Muscle of leg (tissue), 11 donors: ENCODE results near the gene UBE2L6. TPM values are rescaled to one million over a fixed set of nuclear protein-coding genes. Genes with fewer than 3 reads are reported as not detected.

ENCODE experiments used
- DNase-seq: peaks from one replicate; pipeline ENCODE4 v3.0.0; 2013
- H3K27ac ChIP-seq: one replicate; pipeline ENCODE4 v1.5.1; 2013; ENCODE audit warnings: mild to moderate bottlenecking, low read length, control low read depth
- H3K27me3 ChIP-seq: one replicate; pipeline ENCODE4 v1.6.1; 2013; ENCODE audit warnings: low read length; ENCODE audit not compliant: control insufficient read depth, insufficient read depth
- H3K36me3 ChIP-seq: one replicate; pipeline ENCODE4 v1.6.1; 2013; ENCODE audit warnings: low read length; ENCODE audit not compliant: control insufficient read depth, insufficient read depth
- H3K4me1 ChIP-seq: one replicate; pipeline ENCODE4 v1.6.1; 2013; ENCODE audit warnings: low read length; ENCODE audit not compliant: control insufficient read depth, insufficient read depth
- H3K4me3 ChIP-seq: one replicate; pipeline ENCODE4 v1.5.1; 2013; ENCODE audit warnings: low read length, control low read depth
- H3K9me3 ChIP-seq: replicated peaks from 2 replicates; pipeline ENCODE4 v1.6.1; 2013; ENCODE audit warnings: low read depth, low read length; ENCODE audit not compliant: control insufficient read depth
- WGBS: methylation state at CpG from one replicate; pipeline ENCODE4 v1.1.5; 2013; ENCODE audit warnings: missing lambda C conversion rate; ENCODE audit not compliant: insufficient coverage; 5-methylcytosine and 5-hydroxymethylcytosine counted together
- polyA plus RNA-seq, 8 donors: library from polyadenylated mRNA; unstranded; fragments of 120-200 nt; gene quantifications; one replicate each; pipeline versions ENCODE4 v1.2.1 to v1.2.3, GENCODE V29; 2013; ENCODE audit warnings: inconsistent platforms in 1 of 8, low replicate concordance in 1 of 8; ENCODE audit not compliant: insufficient read length in 8 of 8, insufficient read depth in 1 of 8
- total RNA-seq: library from RNA; stranded (reverse); fragments of 120-200 nt; gene quantifications from one replicate; pipeline ENCODE4 v1.2.4, GENCODE V29; 2013

Gene UBE2L6
- total and polyA plus RNA-seq, 9 donors = 18.5 to 25.6 (median 22.5) TPM

DNA sequence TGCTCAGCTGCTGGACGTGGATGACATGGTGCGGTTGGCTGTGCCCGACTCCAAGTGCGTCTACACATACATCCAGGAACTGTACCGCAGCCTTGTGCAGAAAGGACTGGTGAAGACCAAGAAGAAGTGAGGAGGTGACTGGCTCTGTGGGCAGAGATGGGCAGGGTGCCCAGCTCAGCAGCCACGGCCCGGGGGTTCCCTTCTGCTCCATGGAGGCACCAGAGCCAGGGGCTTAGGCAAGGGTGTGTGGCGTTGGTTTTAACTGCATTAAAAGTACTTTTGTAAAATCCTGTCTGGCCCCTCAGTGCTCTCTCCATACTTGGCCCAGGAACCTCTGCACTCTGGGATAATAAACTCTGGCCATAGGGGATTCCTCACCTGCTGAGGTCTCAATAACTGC, 17.5 kb downstream of the UBE2L6 start:
- 88% methylated on average over 5 of the region's 8 CpGs for WGBS
- H3K27me3 ChIP-seq = no peaks in the 10 kb centered on the region
- no peak overlapping the region for H3K4me3 ChIP-seq
- no peak overlapping the region for H3K27ac ChIP-seq
- no peak for DNase-seq
- H3K36me3 ChIP-seq = peaks cover 80% of the 10 kb centered on the region
- H3K4me1 ChIP-seq = peaks cover 10% of the 10 kb centered on the region
- no peaks in the 10 kb centered on the region for H3K9me3 ChIP-seq

DNA sequence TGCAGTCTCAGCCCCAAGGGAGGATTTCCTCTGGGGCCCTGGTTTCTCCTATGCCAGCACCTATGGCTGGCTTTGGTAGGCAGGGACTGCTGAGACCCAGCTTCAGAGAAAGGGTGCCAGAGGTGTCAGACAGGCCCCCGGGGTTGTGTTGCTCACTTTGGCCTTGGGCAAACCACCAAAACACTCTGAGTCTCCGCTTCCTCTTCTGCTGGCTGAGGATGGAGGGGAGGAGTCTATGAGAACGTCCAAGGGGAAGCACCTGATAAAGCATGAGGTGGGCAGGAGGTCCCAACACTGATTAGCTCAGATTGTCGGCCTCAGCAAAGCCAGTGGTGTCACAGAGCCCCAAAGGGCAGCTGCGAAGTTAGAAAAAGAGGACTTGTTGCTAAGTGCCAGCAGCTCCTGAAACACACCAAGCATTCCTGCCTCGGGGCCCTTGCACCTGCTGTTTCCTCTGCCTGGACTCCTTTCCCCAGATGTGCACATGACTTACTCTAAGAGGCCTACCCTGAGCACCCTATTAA, 19.6 kb downstream of the UBE2L6 start:
- no peak overlapping the region for H3K4me3 ChIP-seq
- H3K27ac ChIP-seq = peak overlapping the region; percentile 29
- no peaks in the 10 kb centered on the region for H3K27me3 ChIP-seq
- H3K9me3 ChIP-seq = no peaks in the 10 kb centered on the region
- peaks cover 69% of the 10 kb centered on the region for H3K36me3 ChIP-seq
- peaks cover 19% of the 10 kb centered on the region for H3K4me1 ChIP-seq
- 66% methylated on average over 5 of the region's 6 CpGs for whole genome bisulfite sequencing
- DNase-seq = no peak

DNA sequence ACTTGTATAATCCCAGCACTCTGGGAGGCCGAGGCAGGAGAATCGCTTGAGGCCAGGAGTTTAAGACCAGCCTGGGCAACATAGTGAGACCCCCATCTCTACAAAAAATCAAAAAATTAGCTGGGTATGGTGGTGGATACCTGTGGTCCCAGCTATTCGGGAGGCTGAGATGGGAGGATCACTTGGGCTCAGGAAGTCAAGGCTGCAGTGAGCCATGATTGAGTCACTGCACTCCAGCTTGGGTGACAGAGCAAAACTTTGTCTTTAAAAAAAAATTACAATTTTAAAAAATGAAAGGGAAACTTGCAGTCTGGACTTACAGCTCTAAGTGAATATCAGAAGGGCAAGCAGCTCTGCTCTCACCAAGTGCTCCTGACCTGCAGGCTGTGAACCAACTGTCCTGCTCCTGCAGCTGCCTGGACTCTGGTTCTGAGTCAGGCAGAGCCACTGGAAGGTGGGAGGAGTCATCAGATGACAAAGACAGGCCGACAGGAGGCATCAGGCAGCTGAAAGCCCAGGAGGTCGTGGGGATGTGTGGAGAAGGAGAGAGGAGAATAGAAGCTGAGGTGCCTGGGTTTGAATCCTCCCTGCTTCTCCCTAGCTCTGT, 20.5 kb downstream of the UBE2L6 start:
- Histone ChIP-seq H3K36me3 (peaks cover 65% of the 10 kb centered on the region), H3K27me3 (no peaks in the 10 kb centered on the region), H3K9me3 (no peaks in the 10 kb centered on the region), H3K4me1 (peaks cover 25% of the 10 kb centered on the region), H3K4me3 (no peak overlapping the region), H3K27ac (peak overlapping the region; percentile 29)
- 67% methylated on average over 3 of the region's 5 CpGs for WGBS
- DNase-seq = no peak

DNA sequence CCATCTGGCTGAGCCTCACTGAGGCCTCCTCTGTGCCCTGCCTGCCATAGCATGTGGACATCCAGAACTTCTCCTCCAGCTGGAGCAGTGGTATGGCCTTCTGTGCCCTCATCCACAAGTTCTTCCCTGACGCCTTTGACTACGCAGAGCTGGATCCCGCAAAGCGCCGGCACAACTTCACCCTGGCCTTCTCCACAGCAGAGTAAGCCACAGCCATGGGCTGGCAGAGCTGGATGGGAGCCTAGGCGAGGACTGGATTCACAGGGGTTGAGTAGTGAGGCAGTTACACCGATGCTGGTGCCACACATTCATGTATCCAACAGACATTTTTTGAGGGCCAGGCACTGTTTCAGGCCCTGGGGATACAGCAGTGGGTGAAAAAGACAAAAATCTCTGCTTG, 21.0 kb downstream of the UBE2L6 start:
- Histone ChIP-seq H3K4me3 (no peak overlapping the region), H3K36me3 (peaks cover 60% of the 10 kb centered on the region), H3K27ac (no peak overlapping the region), H3K9me3 (no peaks in the 10 kb centered on the region), H3K4me1 (peaks cover 25% of the 10 kb centered on the region), H3K27me3 (no peaks in the 10 kb centered on the region)
- no peak for DNase-seq
- WGBS = no CpG with 5 or more reads among the region's 7 CpGs

DNA sequence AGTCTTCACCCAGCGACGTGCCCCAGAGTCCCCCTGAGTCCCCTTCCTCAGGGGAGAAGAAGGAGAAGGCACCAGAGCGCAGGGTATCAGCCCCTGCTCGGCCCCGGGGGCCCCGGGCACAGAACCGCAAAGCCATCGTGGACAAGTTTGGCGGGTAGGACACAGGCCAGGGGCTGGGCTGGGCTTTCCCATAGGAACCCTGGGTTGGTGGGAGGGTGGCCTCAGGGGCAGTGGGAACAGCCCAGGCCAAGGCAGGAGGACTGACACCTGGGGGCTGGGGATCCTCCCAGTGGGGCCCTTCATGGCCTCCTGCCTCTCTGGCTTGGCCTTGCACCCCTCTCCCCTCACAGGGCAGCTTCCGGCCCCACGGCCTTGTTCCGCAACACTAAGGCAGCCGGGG, 21.6 kb downstream of the UBE2L6 start:
- Histone ChIP-seq H3K4me1 (peaks cover 26% of the 10 kb centered on the region), H3K27me3 (no peaks in the 10 kb centered on the region), H3K4me3 (no peak overlapping the region), H3K27ac (no peak overlapping the region), H3K9me3 (no peaks in the 10 kb centered on the region), H3K36me3 (peaks cover 55% of the 10 kb centered on the region)
- 94% methylated on average over 11 of the region's 13 CpGs for WGBS
- DNase-seq = no peak

DNA sequence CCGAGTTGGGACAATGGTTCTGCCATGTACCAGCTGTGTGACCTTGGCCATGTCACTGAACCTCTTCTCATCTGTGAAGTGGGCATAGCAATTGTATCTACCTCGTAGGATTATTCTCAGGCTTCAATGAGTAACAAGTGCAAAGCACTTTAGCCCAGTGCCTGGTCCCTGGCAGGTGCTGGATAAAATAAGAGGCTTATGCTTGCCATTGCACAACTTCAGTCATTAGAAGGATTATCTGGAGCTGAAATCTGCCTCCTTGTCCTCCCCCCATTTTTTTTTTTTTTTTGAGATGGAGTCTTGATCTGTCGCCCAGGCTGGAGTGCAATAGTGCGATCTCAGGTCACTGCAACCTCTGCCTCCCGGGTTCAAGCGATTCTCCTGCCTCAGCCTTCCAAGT, 22.9 kb downstream of the UBE2L6 start:
- Histone ChIP-seq H3K27ac (no peak overlapping the region), H3K36me3 (peaks cover 42% of the 10 kb centered on the region), H3K27me3 (no peaks in the 10 kb centered on the region), H3K9me3 (no peaks in the 10 kb centered on the region), H3K4me3 (no peak overlapping the region), H3K4me1 (peaks cover 29% of the 10 kb centered on the region)
- WGBS = 85% methylated on average over 2 of the region's 6 CpGs
- no peak for DNase-seq

DNA sequence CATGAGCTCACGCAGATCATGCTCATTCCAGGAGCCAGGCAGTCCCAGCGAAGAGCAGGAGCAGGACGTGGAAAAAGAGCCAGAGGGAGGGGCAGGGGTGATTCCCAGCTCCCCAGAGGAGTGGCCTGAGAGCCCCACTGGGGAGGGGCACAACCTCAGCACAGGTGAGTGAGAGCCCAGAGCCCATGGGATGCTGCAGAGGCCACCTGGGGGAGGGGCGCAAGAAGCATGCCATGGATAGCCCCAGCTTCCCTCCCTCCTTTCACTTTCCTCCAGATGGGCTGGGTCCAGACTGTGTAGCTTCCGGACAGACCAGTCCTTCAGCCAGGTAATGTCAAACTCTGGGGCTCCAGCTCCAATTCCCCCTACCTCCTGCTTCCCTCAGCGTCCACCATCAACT, 23.9 kb downstream of the UBE2L6 start:
- Histone ChIP-seq H3K27ac (no peak overlapping the region), H3K4me1 (peaks cover 29% of the 10 kb centered on the region), H3K36me3 (peaks cover 34% of the 10 kb centered on the region), H3K27me3 (no peaks in the 10 kb centered on the region), H3K9me3 (no peaks in the 10 kb centered on the region), H3K4me3 (no peak overlapping the region)
- no peak for DNase-seq
- WGBS = 29% methylated on average over 6 of the region's 6 CpGs

DNA sequence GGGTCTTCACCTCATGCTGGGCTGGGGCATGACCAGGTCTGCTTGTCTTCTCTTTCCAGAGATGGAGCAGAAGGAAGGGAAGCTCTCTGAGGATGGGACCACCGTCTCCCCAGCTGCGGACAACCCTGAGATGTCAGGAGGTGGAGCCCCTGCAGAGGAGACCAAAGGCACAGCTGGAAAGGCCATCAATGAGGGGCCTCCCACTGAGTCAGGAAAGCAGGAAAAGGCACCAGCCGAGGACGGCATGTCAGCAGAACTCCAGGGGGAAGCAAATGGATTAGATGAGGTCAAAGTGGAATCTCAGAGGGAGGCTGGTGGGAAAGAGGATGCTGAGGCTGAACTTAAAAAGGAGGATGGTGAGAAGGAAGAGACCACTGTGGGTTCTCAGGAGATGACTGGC, 24.9 kb downstream of the UBE2L6 start:
- no peak overlapping the region for H3K4me3 ChIP-seq
- DNase-seq = no peak
- peaks cover 28% of the 10 kb centered on the region for H3K4me1 ChIP-seq
- no peaks in the 10 kb centered on the region for H3K9me3 ChIP-seq
- peaks cover 30% of the 10 kb centered on the region for H3K36me3 ChIP-seq
- H3K27me3 ChIP-seq = no peaks in the 10 kb centered on the region
- no peak overlapping the region for H3K27ac ChIP-seq
- WGBS = 15% methylated on average over 4 of the region's 4 CpGs

DNA sequence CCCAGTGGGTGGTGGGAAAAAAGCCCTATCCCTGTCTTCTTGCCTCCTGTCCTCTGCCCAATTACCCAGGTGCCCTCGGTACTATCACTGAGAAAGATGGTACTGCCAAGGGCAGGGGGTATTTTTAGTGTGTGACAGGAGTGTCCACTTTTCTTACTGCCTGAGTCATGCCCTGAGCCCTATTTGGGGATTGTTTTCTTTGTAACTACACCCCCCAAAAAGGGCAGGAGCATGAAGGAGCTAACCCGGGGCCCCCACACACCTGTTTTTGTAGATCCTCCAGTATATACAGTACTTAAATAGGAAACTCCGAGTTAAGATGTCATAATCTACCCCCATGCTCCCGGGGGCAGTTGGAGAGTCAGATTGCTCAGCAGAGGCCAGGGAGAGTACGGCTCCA, 26.3 kb downstream of the UBE2L6 start:
- peak overlapping the region; percentile 87 for H3K27ac ChIP-seq
- H3K36me3 ChIP-seq = peaks cover 18% of the 10 kb centered on the region
- H3K9me3 ChIP-seq = no peaks in the 10 kb centered on the region
- peaks cover 28% of the 10 kb centered on the region for H3K4me1 ChIP-seq
- no peak overlapping the region for H3K4me3 ChIP-seq
- peak; percentile 73 for DNase-seq
- no peaks in the 10 kb centered on the region for H3K27me3 ChIP-seq
- 50% methylated on average over 3 of the region's 5 CpGs for WGBS

DNA sequence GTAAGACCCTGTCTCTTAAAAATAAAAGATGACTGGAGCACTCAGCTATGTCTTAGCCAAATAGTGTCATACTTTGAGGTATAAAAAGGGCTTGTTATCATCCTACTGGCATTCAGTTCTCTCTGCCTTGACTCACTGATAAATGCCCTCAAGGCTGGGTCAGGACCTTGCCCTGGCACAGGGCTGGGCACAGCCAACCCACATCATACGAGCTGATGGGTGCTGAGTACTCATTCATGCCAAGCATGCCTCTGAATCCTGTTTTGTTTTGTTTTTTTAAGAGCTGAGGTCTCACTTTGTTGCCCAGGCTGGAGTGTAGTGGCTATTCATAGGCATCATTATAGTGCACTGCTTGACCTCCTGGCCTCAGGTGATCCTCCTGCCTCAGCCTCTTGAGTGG, 28.1 kb downstream of the UBE2L6 start:
- Histone ChIP-seq H3K27ac (peak overlapping the region; percentile 90), H3K4me1 (peaks cover 28% of the 10 kb centered on the region), H3K4me3 (peak overlapping the region; percentile 1), H3K9me3 (no peaks in the 10 kb centered on the region), H3K27me3 (no peaks in the 10 kb centered on the region), H3K36me3 (peaks cover 12% of the 10 kb centered on the region)
- WGBS = no CpG with 5 or more reads among the region's 1 CpG
- no peak for DNase-seq
